Measurements from ENCODE around the gene WDR72.

WDR72 gene

DNA sequence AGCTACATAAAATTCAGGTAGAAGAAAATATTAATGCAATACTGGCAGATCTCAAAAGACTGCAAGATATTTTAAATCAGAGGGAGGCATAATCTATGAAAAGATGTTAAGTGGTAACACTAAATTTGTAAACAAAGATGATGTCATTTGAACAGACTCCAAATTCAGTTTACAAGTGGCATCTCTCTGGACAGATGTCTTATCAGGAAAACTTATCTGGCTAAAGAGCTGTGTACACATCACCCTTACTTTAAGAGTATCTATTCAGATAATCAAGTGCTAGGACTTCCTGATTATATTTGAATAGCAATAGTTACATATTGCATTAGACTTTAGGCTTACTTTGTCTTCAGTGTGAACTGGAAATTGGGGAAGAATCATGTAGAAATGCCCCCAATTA is 231.5 kb downstream of the WDR72 start:
- peak; percentile 7 for DNase-seq

DNA sequence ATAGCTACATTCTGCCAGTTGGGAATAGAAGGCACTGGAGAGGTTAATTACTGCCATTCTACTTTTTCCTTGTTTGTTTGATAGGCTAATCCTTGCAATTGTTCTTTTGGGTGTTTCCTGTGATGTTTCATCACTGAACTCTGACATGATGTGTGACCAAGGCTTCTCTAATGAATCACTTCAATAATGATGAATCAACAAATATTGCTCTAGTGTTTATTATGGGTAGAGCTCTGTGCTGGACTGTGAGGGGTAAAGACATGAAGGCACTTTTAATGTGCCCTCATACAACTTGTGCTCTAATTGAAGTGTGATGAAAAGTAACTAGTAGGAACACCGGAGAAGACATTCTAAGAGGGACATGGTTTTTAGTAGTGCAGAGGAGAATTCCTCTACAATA is 233.6 kb downstream of the WDR72 start:
- DNase-seq = no peak

DNA sequence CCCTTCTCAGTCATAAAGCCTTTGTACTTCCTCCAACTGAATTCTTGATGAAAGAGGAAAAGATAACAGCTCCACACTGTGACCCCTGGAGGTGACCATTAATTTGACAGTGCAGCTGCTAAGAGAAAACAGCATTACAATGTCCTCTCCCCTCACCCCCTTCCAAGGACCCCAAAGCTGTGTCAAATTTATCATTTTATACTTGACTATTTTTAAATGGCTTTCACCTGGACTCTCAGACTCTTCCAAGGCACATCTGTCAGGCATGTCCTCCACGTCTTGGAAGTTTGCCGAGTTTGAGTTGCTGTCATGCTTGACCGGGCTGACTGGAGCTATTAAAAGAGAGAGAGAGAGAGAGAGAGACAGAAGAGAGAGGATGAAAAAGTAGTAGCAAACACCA is 236.5 kb downstream of the WDR72 start:
- peak; percentile 73 for DNase-seq

DNA sequence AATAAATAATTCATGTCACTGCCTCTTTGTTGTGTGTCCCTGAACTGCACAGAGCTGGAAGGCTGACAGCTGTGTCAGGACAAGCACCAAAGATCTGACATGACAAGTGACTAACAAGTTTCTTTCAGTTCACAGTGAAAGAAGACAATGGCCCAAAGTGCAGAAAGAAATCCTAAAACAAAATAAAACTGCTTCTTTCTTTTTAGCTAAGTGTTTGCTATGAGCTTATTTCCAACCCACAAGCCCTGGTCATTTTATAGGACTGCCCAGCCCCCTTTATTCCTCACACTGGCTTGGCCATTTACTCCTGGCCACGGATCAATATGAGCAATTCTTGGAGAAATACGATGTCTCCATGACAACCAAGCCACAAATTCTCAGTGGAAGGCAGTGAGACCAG is 238.5 kb downstream of the WDR72 start:
- no peak for DNase-seq

DNA sequence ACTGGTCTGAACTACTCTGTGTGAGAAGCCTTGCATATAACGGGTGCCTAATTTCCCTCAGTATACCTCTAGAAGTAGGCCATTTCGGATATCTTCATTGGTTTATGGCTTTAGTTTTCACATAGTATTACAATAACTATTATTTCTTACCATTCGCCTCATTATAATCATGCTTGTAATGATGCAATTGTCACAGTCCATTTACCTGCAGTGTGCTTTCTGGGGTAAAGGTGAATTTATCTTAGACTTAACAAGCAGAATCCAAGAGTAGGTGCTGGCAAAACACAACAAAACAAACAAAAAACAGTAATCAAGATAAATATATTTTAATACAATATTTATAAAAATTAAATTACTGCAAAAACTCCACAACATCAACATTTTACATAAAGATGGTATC is 246.0 kb downstream of the WDR72 start:
- no peak for DNase-seq

DNA sequence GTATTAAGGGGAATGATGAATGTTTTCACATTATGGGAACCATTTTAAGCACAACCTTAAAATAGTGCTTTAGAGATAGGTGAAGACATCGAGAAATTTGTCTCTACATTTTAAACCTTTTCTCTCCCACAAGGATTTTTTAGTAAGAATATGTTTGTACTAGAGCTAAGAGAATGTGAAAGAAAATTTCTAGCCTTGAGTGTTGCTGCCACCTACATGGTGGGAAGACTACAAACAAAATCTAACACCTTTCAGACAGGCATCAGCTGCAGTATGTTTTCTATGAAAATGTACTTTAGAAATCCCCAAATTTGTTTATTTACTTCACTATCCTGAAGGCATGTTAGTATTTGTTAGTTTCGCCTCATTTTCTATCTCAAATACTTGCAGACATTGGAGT is 247.4 kb downstream of the WDR72 start:
- DNase-seq = no peak

DNA sequence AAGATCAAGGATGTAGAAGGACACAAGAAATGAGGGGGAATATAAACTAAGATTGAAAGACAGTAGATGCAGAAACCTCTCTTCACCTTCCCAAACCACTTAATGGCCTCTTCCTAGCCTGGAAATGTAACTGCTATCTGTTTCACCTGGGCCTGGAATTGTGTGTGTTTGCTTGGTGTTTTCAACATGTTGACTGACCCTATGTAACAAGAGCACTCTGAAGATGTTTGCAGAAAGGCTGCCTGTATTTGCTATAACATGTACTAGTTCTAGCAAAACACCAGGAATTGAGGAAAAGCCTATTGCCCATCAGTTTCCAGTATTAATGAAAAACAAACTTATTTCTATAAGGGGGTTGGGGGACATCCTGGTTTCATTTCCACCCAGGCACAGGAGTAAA is 248.3 kb downstream of the WDR72 start:
- DNase-seq = no peak

DNA sequence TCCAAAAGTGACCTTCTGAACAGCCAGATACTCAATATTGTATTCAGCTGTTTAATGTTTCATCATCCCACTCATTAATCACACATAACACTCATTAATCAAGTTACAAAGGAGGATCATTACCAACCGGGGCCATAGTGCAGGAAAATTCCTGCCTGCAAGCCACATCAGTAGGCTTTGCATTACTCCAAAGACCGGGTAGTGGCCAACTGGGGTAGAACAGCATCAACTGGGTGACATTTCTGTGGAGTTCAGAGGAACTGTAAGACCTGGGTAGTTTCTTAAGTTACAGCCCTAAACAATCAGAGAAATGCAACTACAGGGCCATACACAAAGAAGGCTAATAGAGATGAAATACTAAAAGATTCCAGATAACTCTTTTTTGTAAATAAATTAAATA is 253.1 kb downstream of the WDR72 start:
- DNase-seq = no peak

DNA sequence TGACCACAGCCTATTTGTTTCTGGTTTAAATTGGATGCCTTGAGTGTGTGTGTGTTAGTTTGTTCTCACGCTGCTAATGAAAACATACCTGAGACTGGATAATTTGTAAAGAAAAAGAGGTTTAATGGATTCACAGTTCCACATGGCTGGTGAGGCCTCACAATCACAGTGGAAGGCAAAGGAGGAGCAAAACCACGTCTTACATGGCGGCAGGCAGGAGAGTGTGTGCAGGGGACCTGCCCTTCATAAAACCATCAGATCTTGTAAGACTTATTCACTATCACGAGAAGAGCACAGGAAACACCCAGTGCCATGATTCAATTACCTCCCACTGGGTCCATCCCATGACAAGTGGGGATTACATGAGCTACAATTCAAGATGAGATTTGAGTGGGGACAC is 260.5 kb downstream of the WDR72 start:
- DNase-seq = no peak

DNA sequence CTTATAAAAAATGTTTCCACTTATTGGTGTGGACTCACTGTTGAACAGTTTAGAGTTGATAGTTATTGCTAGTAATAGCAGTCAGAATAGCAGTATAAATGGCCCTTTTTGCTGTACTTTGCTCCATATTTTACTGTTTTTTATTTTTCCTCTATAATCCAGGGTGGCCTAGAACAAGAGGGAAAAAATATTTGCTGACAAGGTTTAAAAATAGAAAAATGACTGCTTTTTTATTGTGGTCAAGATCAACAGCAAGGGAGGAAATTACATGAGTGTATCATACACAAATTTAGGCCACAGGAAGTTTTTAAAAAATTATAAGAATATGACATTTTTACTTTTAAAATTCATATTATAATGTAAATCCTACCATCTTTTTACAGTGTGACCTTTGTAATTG is 269.1 kb downstream of the WDR72 start:
- no peak for DNase-seq

DNA sequence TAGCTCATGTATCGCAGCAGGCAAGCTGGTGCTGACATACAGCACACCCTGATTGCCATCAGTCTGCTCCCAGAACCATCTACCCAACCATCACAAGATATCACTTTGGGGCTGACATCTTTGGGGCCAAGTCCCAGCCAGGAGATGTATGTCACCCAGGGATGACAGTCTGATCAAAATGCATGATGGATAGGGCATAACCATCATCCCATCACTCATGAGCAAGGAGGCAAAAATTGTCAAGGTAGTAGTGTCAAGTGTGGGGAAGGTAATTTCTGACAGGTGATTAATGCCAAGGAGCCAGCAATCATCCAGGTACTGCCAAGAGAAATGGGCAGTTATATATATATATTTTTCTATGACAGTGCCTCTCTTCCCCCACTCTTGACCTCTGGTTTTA is 277.4 kb downstream of the WDR72 start:
- no peak for DNase-seq

DNA sequence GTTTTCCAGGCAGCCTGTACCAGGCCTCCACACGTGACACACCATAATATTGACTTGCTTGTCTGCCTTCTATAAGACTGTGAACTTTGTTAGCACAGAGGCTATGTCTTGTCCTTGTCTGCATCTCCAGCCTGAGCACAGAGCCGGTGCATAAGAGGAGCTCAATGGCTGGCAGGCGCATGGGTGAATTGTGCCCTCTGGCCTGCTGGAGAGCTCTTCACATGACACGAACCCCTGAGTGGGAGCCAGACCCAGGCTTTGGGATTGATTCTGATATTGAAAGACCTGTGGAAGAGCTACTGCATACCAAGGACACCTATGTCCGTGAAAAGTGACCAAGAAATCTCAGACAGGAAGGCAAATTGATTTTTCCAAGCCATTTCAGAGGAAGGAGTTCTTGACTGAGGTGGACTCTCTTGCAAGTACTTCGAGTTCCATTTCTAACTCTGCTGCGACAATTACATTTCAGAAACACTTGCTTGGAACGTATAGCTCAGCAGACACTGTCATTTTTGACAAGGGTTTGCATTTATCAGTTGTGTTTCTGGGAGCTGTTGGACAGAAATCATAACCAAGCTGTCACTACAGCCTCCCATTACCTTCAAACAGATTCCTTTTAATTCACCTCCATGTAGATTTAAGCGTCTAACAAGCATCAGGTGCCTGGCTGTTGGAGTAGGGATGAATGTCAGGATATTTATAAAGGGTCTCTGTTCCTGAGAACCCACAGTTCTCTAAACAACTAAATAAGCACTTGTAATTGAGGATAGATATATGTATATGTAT is 281.3 kb downstream of the WDR72 start:
- DNase-seq = no peak

DNA sequence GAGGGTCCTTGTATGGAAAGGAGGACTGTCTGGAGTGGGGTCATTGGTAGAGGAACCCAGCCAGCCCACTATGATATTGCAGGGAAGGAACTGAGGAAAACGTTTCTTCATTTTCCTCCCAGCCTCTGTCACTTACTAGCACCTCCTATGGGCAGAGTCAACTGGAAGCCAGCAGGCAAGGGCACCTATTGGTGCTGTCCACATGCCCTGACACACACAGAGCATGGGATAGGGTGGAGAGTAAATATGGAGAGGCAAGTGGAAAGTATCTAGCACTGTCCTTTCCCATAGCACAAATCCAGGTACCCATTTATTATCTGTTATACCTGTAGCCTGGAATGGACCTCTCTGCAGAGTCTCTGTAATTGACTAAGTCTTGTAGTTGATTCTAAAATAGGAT is 285.6 kb downstream of the WDR72 start:
- DNase-seq = no peak

DNA sequence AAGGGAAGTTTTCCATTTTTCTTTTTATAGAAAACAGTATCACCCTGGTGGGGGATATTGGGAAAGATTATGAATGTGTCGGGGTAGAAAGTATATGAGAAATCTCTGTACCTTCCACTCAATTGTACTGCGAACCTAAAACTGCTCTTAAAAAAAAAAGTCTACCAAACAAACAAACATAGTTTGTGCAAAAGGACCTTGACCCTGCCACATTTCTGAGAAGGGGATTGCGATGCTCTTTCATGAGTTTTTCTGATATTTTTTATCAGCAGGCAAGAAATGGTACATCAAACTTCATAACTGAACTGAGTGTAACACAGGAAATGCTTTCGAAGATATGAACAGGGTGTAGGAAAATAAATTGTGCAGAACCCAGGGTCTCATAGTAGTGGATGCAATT is 286.0 kb downstream of the WDR72 start:
- DNase-seq = no peak

DNA sequence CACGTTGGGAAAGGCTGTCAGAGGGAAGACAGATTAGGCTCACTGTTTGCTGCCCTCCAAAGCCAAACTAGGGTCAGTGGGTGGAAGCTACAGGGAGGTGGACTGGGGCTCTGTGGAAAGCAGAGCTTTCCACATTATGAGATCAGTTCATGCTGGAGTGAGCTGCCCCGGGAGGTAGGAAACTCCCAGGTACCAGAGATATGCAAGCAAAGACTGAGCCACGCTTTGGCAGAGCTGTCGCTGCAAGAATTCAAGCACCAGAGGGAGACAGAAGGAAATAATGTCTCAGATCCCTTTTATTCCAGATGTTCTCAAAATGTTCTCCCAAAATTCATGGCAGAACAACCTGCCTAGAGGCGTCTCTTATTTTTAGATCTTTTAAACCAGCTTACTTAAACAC is 286.6 kb downstream of the WDR72 start:
- no peak for DNase-seq

DNA sequence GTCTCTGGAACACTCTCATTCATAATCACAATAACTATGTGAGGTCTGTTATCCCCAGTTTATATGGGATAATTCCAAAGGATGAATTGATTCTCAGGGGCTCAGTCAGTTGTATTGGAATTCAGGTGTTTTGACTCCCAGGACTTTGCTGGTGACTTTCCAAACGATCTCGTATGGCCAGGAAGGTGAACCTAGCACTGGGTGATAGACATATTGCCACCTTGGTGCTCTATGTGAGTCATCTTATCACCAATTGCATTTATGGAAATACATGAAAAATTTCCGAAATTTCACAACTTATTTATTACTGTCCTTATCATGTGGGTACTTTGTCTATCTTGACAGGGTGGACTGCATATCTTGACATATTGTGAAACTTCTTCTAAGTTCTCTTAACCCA is 287.3 kb downstream of the WDR72 start:
- no peak for DNase-seq

DNA sequence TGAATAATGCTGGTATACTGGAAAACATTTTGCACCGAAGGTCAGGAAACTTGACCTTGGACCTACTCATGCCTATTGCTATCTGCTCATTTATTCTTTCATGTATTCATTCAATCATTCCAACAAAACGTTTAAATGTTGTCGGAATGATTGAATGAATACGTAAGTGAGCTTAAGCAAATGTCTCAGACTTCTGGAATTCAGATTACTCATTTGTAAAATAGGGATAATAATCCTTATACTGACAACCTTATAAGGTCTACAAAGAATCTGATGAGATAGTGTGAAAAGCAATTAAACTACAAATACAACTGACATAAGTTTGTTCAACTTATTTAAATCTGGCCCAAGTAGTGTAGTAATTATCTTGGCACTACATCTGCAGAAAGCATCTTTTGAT is 288.7 kb downstream of the WDR72 start:
- no peak for DNase-seq

DNA sequence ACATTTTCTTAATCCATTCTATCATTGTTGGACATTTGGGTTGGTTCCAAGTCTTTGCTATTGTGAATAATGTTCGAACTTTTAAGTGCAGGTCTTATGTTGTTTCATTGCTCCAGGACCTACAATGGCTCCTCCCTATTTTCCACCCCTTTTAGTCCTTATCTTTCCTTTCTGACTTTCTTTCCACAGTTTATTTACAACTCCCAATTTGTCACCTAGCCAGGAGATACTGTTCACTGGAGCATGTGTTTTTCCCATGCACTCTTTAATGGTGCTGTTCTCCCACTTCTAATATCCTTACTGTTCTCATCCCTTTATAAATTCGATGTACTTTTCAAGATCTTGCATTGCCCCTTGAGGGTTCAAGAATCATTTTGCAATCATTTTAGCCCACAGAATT is 290.0 kb downstream of the WDR72 start:
- no peak for DNase-seq
